ENCODE results near the gene PRDM12.

GRCh38 chr9:130710822-130711352 is 46.5 kb downstream of the PRDM12 start:
- TF ChIP-seq CTCF (IDR thresholded peaks at IDR 0.05), result no peak
- TF ChIP-seq POLR2A (IDR thresholded peaks at IDR 0.05), result no peak

Data from uterus (tissue), 2 donors.